Upper lobe of right lung (tissue), 1 donor: ENCODE results near the gene HMGXB4. TPM values are rescaled to one million over a fixed set of nuclear protein-coding genes. Genes with fewer than 3 reads are reported as not detected.
"Not testable (repeated sequence)": the region's sequence is repeated elsewhere in the genome, so short reads cannot be mapped to it uniquely, and the experiment has no call there.

Experiments used
- ATAC-seq: fragments of 200-7000 bp; cut with Tn5 transposase; one replicate; pipeline ENCODE4 v1.9.1; 2020; ENCODE audit warnings: mild to moderate bottlenecking, moderate library complexity
- DNase-seq: peaks from one replicate; pipeline ENCODE4 v3.0.0-alpha.2; 2020
- H3K27ac ChIP-seq: fragments of 200-600 bp; one replicate; pipeline ENCODE4 v1.8.0; 2022
- H3K27me3 ChIP-seq: fragments of 200-600 bp; one replicate; pipeline ENCODE4 v1.8.0; 2022; ENCODE audit warnings: mild to moderate bottlenecking
- H3K36me3 ChIP-seq: fragments of 200-600 bp; one replicate; pipeline ENCODE4 v1.8.0; 2022
- H3K4me1 ChIP-seq: fragments of 200-600 bp; one replicate; pipeline ENCODE4 v1.8.0; 2022
- H3K4me3 ChIP-seq: fragments of 200-600 bp; one replicate; pipeline ENCODE4 v1.8.0; 2022; ENCODE audit warnings: mild to moderate bottlenecking
- H3K9me3 ChIP-seq: fragments of 200-600 bp; one replicate; pipeline ENCODE4 v1.8.0; 2022
- CTCF ChIP-seq: fragments of 200-600 bp; IDR thresholded peaks from one replicate; pipeline ENCODE4 v1.8.0; 2022; ENCODE audit warnings: antibody characterized with exemption
- intact Hi-C: fragments of 100-400 bp; cut with DNase I; formaldehyde crosslinking; loops from one replicate; pipeline ENCODE4 v1.11.0; 2022
- total RNA-seq: library from RNA; stranded (reverse); fragmentation: NEBNext Ultra II Directional; extraction: Animal tissue kit (Norgen Biotek cat#: 25700); gene quantifications from one replicate; pipeline ENCODE4 v1.2.1, GENCODE V29; 2021
- donor health status: DM: no; HTN: yes; CAD: no; lungs with severe emphysema.

HMGXB4 gene
- total RNA-seq, 1 donor from 2014 or later: 17.5 TPM

DNA sequence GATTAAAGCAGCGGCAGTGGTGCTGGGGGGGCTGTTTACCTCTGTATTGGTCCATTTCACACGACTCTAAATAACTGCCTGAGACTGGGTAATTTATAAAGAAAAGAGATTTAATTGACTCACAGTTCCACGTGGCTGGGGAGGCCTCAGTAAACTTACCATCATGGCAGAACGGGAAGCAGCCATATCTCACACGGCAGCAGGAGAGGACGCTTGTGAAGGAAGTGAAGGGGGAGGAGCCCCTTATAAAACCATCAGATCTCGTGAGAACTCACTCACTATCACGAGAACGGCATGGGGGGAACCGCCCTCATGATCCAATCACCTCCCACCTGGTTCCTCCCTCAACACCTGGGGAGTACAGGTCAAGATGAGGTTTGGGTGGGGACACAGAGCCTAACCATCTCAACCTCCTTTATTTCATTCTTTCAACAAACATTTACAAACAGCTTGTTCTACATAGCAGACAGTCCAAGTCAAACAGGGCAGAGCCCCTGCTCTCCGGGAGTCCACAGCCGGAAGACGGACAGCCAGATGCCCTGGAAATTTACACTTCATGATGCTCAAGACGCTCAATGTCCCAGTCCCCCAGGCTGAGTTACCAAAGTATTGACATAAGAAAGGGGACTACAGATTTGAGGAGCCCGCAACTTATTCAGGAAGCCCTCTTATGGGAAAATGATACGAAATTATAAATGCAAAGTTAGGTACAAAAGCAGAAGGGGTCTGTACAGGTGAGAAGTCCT, 26.3 kb upstream of the HMGXB4 start:
- no peak for TF ChIP-seq CTCF
- Histone ChIP-seq H3K9me3 (no peaks in the 10 kb centered on the region), H3K27ac (no peak overlapping the region), H3K27me3 (no peaks in the 10 kb centered on the region), H3K4me3 (no peak overlapping the region), H3K4me1 (no peaks in the 10 kb centered on the region), H3K36me3 (no peaks in the 10 kb centered on the region)
- no peak for ATAC-seq
- intact Hi-C loops: no loop called here
- no peak for DNase-seq

- Histone ChIP-seq H3K4me3 (no peak overlapping the region), H3K27ac (no peak overlapping the region), H3K9me3 (no peaks in the 10 kb centered on the region), H3K27me3 (no peaks in the 10 kb centered on the region), H3K36me3 (no peaks in the 10 kb centered on the region), H3K4me1 (no peaks in the 10 kb centered on the region)
- peak; percentile 81 for DNase-seq
- TF ChIP-seq CTCF: peak; percentile 88
- intact Hi-C loops: no loop called here
- peak; percentile 96 for ATAC-seq
Observed at GRCh38 chr22:35231585-35232084, 25.7 kb upstream of the HMGXB4 start.

DNA sequence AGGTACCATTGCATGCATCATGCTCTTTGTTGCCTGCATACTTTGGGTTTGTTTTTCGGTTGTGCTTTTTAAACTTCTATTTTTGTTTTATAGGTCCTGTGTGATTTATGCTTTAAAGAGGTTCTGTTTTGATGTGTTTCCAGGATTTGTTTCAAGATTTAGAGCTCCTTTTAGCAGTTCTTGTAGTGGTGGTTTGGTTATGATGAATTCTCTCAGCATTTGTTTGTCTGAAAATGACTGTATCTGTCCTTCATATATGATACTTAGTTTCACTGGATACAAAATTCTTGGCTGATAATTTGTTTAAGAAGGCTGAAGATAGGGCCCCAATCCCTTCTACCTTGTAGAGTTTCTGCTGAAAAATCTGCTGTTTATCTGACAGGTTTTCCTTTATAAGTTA, 18.5 kb upstream of the HMGXB4 start:
- H3K27me3 ChIP-seq, H3K27ac ChIP-seq, H3K9me3 ChIP-seq, intact Hi-C loops, H3K4me3 ChIP-seq, H3K4me1 ChIP-seq, H3K36me3 ChIP-seq, ATAC-seq, DNase-seq: not testable (repeated sequence)

DNA sequence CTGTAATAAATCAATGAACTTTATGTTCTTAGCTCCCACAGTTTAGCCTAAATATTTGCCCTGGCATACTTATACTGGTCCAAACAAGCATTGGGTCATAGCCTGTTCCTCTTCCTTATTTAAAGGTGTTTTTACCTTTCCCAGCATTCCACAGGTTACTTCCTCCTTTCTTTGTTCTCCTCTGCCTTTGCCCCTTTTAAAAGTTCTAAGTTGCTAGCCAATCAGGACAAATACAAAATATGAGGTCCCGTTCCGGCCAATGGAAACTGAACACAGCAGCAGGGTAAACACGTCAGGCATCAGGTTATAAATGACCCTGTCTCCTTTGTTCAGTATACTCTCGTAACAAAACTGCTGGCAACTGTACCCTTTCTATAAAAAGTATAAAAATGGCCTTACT, 12.8 kb upstream of the HMGXB4 start:
- DNase-seq, H3K36me3 ChIP-seq, intact Hi-C loops, H3K27ac ChIP-seq, H3K9me3 ChIP-seq, H3K4me1 ChIP-seq, ATAC-seq, H3K4me3 ChIP-seq, H3K27me3 ChIP-seq: not testable (repeated sequence)

DNA sequence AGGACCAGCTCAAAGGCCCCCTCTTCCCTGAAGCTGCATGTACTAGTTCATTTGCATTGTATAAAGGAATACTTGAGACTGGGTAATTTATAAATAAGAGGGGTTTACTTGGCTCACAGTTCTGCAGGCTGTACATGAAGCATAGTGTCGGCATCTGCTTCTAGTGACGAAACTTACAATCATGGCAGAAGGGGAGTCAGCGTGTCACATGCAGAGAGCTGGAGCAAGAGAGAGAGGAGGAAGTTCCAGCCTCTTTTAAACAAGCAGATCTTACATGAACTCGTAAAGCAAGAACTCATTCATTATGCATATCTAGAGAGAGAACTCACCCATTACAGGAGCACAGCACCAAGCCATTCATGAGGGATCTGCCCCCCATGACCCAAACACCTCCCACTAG, 7.1 kb upstream of the HMGXB4 start:
- Histone ChIP-seq H3K9me3 (no peaks in the 10 kb centered on the region), H3K4me3 (no peak overlapping the region), H3K27ac (no peak overlapping the region), H3K36me3 (no peaks in the 10 kb centered on the region), H3K4me1 (no peaks in the 10 kb centered on the region), H3K27me3 (no peaks in the 10 kb centered on the region)
- TF ChIP-seq CTCF: no peak
- DNase-seq (no peak), ATAC-seq (peak; percentile 10)
- intact Hi-C loops: no loop called here

GRCh38 chr22:35253946-35254345, 3.3 kb upstream of the HMGXB4 start:
- intact Hi-C loops: no loop called here
- Histone ChIP-seq H3K4me1 (peaks cover 9% of the 10 kb centered on the region), H3K4me3 (no peak overlapping the region), H3K36me3 (no peaks in the 10 kb centered on the region), H3K9me3 (no peaks in the 10 kb centered on the region), H3K27me3 (no peaks in the 10 kb centered on the region), H3K27ac (no peak overlapping the region)
- no peak for TF ChIP-seq CTCF
- ATAC-seq: no peak
- DNase-seq: no peak

DNA sequence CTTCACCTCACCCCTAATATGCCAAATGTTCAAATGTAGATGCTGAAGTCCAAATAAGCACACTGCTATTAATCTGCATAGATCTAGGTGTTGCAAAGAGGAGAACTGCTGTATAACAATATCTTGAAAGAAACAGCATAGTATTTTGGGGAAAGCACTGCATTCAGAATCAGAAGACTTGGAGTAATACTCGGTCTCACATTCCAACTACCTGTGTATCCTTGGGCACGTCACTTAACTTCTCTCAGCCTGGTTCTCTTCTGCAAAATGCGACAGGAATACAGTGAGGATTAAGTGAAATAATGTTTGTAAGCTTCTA, 332 bp upstream of the HMGXB4 start:
- ATAC-seq: no peak
- peak overlapping the region; percentile 87 for H3K4me3 ChIP-seq
- TF ChIP-seq CTCF: no peak
- H3K27ac ChIP-seq: peak overlapping the region; percentile 99
- no peak for DNase-seq
- no peaks in the 10 kb centered on the region for H3K27me3 ChIP-seq
- peaks cover 10% of the 10 kb centered on the region for H3K4me1 ChIP-seq
- H3K9me3 ChIP-seq: no peaks in the 10 kb centered on the region
- intact Hi-C loops: no loop called here
- peaks cover under 1% of the 10 kb centered on the region for H3K36me3 ChIP-seq
